Left lung (tissue), 10 donors: Measurements from ENCODE around the gene FUT6. TPM values are rescaled to one million over a fixed set of nuclear protein-coding genes. Genes with fewer than 3 reads are reported as not detected.
A peak's percentile ranks its signal among the peaks of the same experiment; 100 is the strongest.

Experiments
- ATAC-seq: fragments of 200-7000 bp; cut with Tn5 transposase; one replicate; pipeline ENCODE4 v1.9.1; 2020; ENCODE audit warnings: moderate library complexity
- DNase-seq, 4 donors: peaks; one replicate each; pipeline ENCODE4 v3.0.0-alpha.2; 2013 to 2020
- H3K27ac ChIP-seq, 2 donors: fragments of 200-600 bp; sonication (generic) in 1 of 2; one replicate each; pipeline versions ENCODE4 v1.5.0 to v1.8.0; 2020 to 2021
- H3K27me3 ChIP-seq, 2 donors: fragments of 200-600 bp; sonication (generic) in 1 of 2; one replicate each; pipeline versions ENCODE4 v1.5.0 to v1.8.0; 2020 to 2021
- H3K36me3 ChIP-seq, 2 donors: fragments of 200-600 bp; sonication (generic) in 1 of 2; one replicate each; pipeline versions ENCODE4 v1.5.0 to v1.8.0; 2020 to 2021
- H3K4me1 ChIP-seq, 2 donors: fragments of 200-600 bp; one replicate each; pipeline ENCODE4 v1.8.0; 2021
- H3K4me3 ChIP-seq, 2 donors: fragments of 200-600 bp; sonication (generic) in 1 of 2; one replicate each; pipeline versions ENCODE4 v1.5.0 to v1.8.0; 2020 to 2021; ENCODE audit warnings: mild to moderate bottlenecking in 1 of 2
- H3K9me3 ChIP-seq, 2 donors: fragments of 200-600 bp; sonication (generic) in 1 of 2; one replicate each; pipeline versions ENCODE4 v1.5.0 to v1.8.0; 2020 to 2021
- CTCF ChIP-seq, 2 donors: fragments of 200-600 bp; sonication (generic) in 1 of 2; IDR thresholded peaks; one replicate each; pipeline versions ENCODE4 v1.5.0 to v1.8.0; 2021; ENCODE audit warnings: antibody characterized with exemption in 2 of 2
- intact Hi-C, 2 donors: fragments of 100-400 bp; cut with DNase I; formaldehyde crosslinking; loops; one replicate each; pipeline versions ENCODE4 v1.11.2 to v1.14.2; 2022
- polyA plus RNA-seq, 6 donors: library from polyadenylated mRNA; unstranded; fragments of 120-200 nt; gene quantifications; one replicate each; pipeline ENCODE4 v1.2.1, GENCODE V29; 2013; ENCODE audit not compliant: insufficient read length in 6 of 6
- total RNA-seq, 2 donors: library from RNA; stranded (reverse); fragmentation: NEBNext Ultra II Directional; extraction: Animal tissue kit (Norgen Biotek cat#: 25700); gene quantifications; one replicate each; pipeline ENCODE4 v1.2.1, GENCODE V29; 2021
- donor health status: DM: no; HTN: yes; CAD: no.
- donor health status: DM: no; HTN: no; CAD: no.

Gene FUT6
- total and polyA plus RNA-seq, 8 donors, result 0.32 to 0.87 (median 0.70) TPM

GRCh38 chr19:5803752-5804515 is 35.6 kb downstream of the FUT6 start:
- DNase-seq (peak; percentile 77 to 97 (median 90)), ATAC-seq (peak; percentile 97)
- H3K27ac ChIP-seq, result no peak overlapping the region
- TF ChIP-seq CTCF (IDR thresholded peaks at IDR 0.05), result peak; percentile 80 to 89
- H3K4me1 ChIP-seq, result peaks cover 10 to 28% of the 10 kb centered on the region in 2 donors
- no peaks in the 10 kb centered on the region for H3K36me3 ChIP-seq
- H3K27me3 ChIP-seq, result peaks cover 13 to 79% of the 10 kb centered on the region in 2 donors
- intact Hi-C loops, result no loop called here
- no peaks in the 10 kb centered on the region for H3K9me3 ChIP-seq
- H3K4me3 ChIP-seq, result peak overlapping the region in 1 of 2 donors; percentile 22

- intact Hi-C loops, result no loop called here
- TF ChIP-seq CTCF (IDR thresholded peaks at IDR 0.05), result no peak
- peak overlapping the region in 1 of 2 donors; percentile 22 for H3K4me3 ChIP-seq
- ATAC-seq (no peak), DNase-seq (no peak)
- peaks cover 13 to 85% of the 10 kb centered on the region in 2 donors for H3K27me3 ChIP-seq
- no peak overlapping the region for H3K27ac ChIP-seq
- H3K4me1 ChIP-seq, result peaks cover 10 to 28% of the 10 kb centered on the region in 2 donors
- no peaks in the 10 kb centered on the region for H3K9me3 ChIP-seq
- H3K36me3 ChIP-seq, result no peaks in the 10 kb centered on the region
Observed at GRCh38 chr19:5803441-5803751, 36.1 kb downstream of the FUT6 start.

- DNase-seq (peak in 1 of 4 donors; percentile 58), ATAC-seq (no peak)
- H3K4me1 ChIP-seq, result peaks cover 10 to 28% of the 10 kb centered on the region in 2 donors
- no peaks in the 10 kb centered on the region for H3K36me3 ChIP-seq
- peaks cover 13 to 91% of the 10 kb centered on the region in 2 donors for H3K27me3 ChIP-seq
- H3K9me3 ChIP-seq, result no peaks in the 10 kb centered on the region
- intact Hi-C loops, result no loop called here
- TF ChIP-seq CTCF (IDR thresholded peaks at IDR 0.05), result no peak
- H3K4me3 ChIP-seq, result no peak overlapping the region
- H3K27ac ChIP-seq, result no peak overlapping the region
Observed at GRCh38 chr19:5801796-5802619, 37.5 kb downstream of the FUT6 start.

GRCh38 chr19:5800361-5801270 is 38.9 kb downstream of the FUT6 start:
- no peak overlapping the region for H3K4me3 ChIP-seq
- TF ChIP-seq CTCF (IDR thresholded peaks at IDR 0.05), result no peak
- intact Hi-C loops, result no loop called here
- H3K36me3 ChIP-seq, result no peaks in the 10 kb centered on the region
- no peaks in the 10 kb centered on the region for H3K9me3 ChIP-seq
- no peak for ATAC-seq
- no peak overlapping the region for H3K27ac ChIP-seq
- H3K27me3 ChIP-seq, result peaks cover 13 to 77% of the 10 kb centered on the region in 2 donors
- no peak for DNase-seq
- peaks cover 10 to 24% of the 10 kb centered on the region in 2 donors for H3K4me1 ChIP-seq
